NCI-H510A (cell line): ENCODE measurements around the gene PYHIN1.
"Not testable (repeated sequence)": the region's sequence is repeated elsewhere in the genome, so short reads cannot be mapped to it uniquely, and the experiment has no call there.

Source experiments
- DNase-seq: peaks from one replicate; lab custom pipeline; 2025; lab: John Stamatoyannopoulos, UW

The PYHIN1 gene

DNA sequence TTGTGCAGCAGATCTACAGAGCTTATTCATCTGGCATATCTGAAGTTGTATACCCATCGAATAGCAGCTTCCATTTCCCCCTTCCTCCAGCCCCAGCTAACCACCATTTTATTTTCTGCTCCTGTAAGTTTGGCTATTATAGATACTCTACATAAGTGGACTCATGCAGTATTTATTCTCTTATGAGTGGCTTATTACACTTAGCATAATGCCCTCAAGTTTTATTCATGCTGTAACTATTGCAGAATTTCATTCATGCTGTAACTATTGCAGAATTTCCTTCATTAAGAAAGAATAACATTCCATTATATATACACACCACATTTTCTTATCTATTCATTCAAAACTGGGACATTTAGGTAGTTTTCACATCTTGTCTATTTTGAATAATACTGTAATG is 47.9 kb downstream of the PYHIN1 start:
- DNase-seq, result no peak

DNA sequence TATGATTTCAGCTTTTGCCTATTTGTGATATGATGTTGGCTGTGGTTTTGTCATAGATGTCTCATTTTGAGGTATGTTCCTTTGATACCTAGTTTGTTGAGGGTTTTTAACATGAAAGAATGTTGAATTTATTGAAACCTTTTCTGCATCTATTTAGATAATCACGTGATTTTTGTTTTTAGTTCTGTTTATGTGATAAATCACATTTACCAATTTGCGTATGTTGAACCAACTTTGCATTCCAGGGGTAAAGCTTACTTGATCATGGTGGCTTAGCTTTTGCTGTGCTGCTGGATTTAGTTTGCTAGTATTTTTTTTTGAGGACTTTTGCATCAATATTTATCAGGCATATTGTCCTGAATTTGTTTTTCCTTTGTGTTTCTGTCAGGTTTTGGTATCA is 51.9 kb downstream of the PYHIN1 start:
- DNase-seq, result no peak

DNA sequence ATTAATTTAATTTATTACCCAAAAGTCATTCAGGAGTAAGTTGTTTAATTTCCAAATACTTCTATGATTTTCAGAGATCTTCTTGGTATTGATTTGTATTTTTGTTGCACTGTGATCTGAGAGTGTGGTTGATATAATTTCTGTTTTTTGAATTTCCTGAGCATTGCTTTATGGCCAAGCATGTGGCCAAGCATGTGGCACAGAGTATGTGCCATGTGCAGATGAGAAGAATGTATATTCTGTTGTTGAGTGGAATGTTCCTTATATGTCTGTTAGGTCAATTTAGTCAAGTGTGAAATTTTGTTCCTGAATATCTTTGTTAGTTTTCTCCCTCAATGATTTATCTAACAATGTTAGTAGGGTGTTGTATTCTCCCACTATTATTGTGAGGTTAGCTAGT is 53.0 kb downstream of the PYHIN1 start:
- no peak for DNase-seq

DNA sequence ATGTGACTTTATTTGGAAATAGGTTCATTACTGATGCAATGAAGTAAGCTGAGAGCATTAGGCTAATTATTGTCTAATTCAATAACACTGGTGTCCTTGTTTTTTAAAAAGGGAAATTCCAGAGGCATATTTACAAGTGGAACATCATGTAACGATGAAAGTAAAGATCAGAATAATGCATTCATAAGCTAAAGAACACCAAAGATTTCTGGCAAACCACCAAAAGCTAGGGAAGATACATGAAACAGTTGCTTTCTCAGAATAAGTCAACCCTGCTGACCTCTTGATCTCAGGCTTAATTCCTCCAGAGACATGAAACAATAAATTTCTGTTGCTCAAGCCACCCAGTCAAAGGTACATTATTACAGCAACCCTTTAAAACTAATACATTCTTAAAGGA is 58.1 kb downstream of the PYHIN1 start:
- DNase-seq, result no peak

DNA sequence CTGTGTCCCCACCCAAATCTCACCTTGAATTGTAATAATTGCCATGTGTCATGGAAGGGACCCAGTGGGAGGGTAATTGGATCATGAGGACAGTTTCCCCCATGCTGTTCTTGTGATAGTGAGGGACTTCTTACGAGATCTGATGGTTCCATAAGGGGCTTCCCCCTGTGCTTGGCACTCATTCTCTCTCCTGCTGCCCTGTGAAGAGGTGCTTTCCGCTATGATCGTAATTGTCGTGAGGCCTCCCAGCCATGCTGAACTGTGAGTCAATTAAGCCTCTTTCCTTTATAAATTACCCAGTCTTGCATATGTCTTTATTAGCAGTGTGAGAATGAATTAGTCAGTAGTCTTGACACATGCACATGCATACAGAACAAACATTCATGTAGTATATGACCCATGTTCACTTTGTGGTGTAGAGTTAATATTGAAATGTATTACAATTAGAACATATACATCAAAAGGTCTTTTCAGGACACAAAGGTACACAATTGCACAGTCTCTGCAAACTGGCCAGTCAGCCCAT is 61.5 kb downstream of the PYHIN1 start:
- no peak for DNase-seq

DNA sequence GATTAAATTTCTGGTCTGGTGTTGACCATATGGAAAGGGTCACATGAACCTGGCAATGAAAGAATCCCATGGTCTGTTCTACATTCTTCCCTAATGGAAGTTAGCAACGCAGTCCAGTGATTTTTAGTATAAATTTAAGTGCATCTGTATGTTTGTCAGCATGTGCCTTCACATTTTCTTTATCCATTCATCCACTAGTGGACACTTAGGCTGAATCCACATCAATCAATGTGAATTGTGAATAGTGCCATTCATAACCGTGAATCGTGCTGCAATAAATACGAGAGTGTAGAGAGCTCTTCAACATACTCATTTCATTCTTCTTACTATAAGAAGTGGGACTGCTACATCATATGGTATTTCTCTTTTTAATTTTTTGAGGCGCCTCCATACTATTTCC is 65.6 kb downstream of the PYHIN1 start:
- DNase-seq, result no peak

DNA sequence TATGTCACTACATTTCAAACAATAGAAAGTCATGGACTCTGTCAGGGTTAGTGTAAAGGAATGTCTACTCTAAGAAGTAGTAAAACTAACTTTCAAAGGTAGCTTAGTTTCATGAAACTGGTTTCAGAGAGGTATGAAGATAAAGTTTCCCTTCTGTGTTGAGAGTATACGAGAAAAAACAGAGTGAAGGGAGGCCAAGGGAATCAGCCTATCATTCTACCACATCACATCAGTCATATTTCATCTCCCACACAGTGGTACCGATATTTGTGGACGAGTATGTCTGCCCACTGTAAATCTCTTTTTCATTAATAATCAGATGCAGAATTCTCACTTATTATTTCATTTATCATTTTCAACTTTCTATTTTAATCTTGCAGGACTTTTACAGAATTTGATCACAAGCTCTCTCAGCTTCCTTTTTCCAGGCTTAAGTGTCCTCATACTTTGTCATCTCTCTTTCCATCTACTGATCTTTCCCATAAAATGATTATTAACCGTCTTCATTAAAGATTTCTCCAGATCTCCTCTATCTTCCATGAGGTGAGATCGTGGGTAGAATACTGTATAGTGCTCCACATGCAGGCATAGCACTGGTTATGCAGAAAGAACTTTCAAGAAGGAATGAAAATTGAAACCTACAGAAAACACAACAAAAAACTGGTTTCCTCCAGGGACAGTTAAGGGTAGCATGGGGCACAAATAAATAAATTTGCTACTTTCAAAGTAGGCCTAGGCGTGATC is 66.9 kb downstream of the PYHIN1 start:
- no peak for DNase-seq

DNA sequence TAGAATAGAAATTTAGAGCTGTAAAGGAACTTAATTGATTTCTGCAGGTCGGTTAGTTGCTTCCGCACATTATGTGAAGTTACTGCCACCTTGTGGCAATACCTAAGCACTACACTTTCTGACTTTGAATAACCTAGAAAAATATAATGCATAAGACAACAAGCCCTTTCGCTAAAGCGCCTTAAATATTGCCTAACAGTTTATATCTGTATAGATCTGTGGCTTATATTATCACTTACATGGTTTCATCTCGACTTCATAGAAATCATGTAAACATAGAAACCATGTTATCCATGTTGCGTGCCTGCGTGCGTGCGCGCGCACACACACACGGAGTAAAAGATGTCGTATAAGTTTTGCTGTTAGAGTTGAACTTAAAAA is 67.4 kb downstream of the PYHIN1 start:
- no peak for DNase-seq

DNA sequence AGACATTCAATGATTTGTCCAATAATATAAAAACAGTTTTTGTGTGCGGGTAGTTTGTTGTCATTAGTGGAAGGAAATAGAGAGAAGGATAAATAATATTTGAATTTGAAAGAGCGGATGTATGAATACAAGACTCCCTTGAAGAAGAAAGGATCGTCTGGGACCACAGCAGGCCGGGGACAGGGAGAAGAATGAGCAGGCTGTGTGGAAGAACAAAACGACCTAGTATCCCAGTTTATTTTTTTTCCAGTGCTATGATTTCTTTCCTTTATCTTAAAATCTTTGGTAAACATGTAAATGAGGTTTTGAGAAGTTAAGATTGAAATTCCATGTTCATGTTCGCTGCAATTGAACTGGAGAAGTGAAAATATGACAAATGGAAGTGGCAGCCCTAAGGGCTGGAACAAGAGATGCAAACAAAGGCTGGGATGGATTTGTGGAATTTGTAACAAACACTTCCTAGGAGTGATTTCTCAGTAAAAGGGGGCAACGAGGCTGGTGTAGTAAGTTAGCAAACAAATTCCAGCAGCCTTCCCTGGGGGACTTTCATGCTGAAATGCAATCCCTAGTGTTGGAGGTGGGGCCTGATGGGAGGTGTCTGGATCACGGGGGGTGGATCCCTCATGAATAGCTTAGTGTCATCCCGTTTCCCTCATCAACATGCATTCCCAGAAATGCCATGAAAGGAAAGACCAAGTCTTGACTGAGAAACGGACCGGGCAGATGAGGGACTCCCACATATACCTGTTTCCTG is 68.1 kb downstream of the PYHIN1 start:
- DNase-seq, result peak; percentile 36

DNA sequence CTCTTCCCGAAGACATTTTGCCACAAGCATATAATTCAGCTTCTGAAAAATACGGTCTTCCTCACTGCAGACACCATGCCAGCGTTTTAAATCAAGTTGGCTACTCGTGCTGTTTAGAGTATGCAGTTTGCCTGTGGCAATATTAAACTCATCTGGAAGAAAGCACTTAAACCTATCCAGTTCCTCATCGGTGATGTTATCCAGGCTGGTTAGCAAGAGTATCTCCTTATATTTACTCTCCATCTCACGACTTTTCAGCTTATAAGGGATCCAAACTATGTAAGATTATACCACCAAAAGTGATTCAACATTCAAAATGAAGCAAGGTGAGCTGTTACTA is 68.7 kb downstream of the PYHIN1 start:
- DNase-seq, result no peak

DNA sequence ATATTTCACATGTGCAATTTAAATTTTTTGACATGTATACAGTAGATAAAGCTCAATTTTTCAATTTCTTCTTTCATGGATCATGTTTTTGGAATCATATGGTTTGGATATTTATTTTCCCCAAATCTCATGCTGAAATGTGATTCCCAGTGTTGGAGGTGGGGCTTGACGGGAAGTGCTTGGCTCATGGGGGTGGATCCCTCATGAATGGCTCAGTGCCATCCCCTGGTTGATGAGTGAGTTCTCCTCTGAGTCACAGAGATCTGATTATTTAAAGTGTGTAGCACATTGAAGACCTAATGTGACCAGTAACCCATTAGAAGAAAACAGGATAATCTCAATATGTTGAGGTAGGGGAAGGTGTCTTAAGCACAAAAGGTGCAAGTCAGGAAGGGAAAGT is 69.3 kb downstream of the PYHIN1 start:
- no peak for DNase-seq

DNA sequence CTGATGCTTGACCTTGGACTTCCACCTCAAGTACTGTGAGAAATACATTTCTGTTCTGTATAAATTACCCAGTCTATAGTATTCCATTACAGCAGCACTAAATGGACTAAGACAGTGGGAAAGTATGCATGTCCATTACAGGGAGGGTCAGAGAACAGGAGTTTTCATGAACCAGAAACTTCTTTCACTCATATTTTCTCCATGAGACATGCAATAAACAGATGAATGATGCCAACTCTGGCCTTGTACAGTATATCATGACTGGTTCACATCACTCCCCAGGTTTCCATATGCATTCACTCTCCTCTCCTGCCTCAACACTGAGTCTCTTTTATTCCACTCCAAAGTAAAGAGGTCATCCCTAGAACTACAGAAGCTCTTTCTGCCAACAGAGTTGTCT is 73.8 kb downstream of the PYHIN1 start:
- DNase-seq, result no peak

DNA sequence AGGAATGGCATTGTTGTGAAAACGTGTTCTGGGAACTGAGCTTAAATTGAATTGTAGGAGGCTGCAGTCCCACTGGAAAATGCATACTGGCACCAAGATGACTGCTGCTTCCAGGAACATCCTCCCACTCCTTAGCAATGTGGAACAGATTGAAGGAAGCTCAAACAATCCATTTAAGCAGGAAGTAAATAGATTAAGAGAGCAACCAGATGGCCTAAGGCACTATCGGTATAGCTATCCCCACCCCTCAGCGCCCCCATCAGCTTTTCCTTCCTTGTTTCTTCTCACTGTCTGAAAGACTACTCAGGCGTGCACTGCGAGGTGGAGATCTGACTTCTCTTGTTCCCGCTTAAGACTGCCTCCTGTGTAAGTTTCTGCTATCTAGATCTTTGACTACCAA is 74.3 kb downstream of the PYHIN1 start:
- no peak for DNase-seq

DNA sequence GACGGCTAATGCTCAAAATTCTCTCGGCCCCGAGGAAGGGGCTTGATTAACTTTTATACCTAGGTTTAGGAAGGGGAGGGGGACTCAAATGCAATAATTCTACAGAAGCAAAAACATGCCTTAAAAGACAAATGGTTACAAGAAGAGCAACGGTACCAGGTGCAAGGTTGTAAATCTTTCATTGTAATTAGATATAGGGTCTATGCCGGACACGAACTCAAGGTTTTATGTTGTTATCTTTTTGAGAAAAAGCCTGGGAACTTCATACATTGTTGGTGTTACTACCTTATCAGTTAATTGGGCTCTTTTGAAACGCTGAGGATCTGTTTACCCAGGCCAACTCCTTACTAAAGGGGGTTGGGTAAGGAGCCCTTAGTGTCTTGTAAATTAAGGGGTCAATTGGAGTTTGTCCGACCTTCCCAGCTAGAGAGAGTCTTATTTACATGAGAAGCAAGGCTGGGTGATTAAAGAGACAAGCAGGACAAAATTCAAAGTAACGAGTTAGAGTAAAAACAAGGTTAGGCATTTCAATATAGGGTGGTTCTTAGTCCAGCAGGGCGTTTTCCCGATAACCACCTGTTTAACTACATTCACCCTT is 75.0 kb downstream of the PYHIN1 start:
- not testable (repeated sequence) for DNase-seq

DNA sequence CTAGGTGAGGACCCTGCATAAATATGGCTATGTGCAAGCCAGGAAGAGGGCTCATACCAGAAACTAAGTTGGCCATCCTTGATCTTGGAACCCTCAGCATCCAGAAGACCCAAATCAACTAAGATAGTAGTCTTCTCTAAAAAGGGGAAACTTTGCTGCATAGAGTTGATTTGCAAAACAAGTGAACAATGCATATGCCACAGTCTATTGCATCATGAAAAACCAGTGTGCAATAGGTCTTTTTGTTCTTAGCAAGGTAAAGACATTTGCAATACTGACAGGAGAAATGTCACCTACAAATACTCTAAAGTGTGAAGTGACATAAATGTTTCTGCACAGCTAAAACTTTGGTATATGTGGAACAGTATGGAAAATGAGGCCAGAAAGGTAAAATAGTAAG is 76.4 kb downstream of the PYHIN1 start:
- no peak for DNase-seq

DNA sequence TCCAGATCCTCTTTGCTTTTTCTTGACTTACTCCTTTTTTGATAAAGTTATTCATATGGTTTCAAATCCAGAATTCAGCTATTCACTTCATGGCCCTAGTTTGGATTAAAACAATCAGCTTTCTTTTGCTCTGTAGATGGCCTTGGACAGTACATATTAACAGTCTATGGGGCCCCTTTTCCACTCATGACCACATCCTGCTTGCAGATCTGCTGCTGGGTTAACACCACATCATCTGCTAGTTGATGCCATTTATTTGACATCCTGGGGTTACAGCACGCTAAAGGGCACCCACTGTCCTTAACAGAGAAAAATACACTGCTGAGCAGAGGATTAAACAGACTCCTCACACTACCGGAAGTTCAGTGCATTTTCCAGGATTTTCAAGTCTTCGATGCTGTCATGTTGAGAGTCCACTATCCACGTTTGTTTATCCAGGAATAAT is 77.4 kb downstream of the PYHIN1 start:
- DNase-seq, result no peak

DNA sequence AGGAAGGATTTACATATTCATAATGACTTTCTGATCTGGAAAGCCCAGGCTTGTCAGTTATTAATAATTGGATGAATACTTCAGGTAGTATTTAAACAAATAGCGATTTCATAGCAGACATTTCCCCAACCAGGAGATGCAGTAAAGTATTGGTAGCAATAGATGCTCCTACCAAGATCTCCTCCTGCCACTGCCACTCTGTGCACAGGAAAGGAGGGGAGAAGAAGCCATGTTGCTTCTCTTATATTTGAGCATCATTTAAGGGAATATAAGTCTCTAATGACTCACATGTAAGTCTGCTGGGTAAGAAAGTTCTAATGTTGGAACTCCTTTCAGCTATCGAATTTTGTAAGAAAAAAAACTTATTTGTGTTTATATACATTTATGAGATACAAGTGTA is 77.9 kb downstream of the PYHIN1 start:
- DNase-seq, result no peak

DNA sequence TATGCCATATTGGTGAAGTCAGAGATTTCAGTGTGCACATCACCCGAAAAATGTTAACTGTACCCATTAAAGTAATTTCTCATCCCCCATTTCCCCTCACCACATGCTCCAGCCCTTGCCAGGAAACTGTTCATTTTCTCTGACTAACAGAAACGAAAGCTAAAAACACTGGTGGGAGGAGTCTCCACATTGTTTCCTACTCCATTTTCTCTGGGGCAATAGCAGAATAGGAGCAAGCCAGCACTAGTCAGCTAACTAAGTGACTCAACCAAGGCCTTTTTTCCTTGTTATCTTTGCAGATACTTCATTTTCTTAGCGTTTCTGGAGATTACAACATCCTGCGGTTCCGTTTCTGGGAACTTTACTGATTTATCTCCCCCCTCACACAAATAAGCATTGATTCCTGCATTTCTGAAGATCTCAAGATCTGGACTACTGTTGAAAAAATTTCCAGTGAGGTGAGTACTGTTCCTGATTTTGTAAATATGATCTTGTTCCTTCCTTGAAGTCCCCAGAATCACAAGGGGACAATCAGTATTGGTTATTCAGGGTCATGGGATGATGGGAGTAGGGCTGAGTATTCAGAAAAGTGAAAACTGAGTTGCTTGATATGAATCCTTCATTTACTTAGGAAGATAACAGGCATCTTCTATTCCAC is 78.5 kb downstream of the PYHIN1 start, which contains the start of gene IFI16:
Gene IFI16 (plus strand): TSS at position 204 of the 658 bp plus-strand sequence. CDS start 4,774 bp downstream, outside the sequence.
- DNase-seq, result no peak

DNA sequence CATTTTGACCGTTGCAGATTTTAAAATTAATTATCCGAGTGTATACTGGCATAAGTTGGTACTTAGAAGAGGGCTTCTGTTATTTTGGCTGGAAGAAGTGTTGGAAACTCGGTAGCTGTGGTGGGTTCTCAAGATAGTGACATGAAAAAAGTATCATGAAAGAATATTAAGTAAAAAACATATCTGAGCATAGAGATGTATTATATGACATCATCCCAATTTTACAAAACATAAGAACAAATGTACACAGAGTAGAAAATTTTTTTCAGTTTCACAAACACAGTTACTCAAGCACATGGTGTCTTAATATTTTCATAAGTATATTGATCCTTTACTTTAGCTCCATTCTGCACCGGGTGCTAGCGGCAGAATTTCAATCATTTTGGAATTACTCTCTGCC is 79.0 kb downstream of the PYHIN1 start:
- no peak for DNase-seq

DNA sequence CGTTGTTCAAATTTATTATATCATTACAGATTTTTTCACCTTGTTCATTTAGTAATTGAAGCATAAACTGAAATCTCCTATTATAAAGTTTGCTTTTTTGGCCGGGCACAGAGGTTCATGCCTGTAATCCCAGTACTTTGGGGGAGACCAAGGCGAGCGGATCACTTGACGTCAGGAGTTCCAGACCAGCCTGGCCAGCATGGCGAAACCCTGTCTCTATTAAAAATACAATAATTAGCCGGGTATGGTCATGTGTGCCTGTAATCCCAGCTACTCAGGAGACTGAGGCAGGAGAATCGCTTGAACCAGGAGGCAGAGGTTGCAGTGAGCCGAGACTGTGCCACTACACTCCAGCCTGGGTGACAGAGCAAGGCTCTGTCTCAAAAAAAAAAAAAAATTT is 79.6 kb downstream of the PYHIN1 start:
- not testable (repeated sequence) for DNase-seq

DNA sequence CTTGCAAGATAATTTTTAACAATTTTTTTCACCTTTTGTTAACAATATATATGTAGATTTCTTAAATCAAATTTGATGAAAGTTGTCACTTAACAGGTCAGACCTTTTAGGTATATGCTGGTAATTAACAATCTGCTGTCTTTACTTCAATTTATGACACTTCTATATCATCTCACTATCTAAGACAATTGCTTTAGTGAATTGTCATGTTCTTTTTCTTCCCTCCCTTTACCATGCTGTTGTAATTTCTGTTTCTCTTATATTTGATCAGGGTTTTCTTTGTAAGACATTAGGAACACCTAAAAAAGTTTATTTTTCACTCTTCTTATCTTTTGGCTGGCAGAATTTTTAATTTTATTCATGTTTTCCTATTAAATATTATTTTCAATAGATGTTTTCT is 80.4 kb downstream of the PYHIN1 start:
- DNase-seq, result no peak

DNA sequence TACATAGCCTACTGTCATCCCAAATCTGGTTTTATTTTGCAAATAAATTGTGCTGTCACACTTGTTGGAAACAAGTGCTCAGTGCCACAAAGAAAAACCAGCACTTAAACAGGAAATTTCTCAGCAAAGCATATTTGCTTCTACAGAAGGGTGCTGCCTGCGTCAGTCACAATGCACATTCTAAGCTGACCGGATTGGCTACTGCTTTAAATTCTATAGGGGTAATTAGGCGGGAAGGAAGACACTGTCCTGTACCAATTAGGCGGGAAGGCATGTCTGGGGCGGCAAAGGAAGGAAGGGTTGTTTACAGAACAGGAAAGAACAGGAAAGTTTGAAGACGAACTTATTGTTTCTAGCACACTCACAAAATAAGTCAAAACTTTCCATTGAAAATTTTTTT is 81.1 kb downstream of the PYHIN1 start:
- no peak for DNase-seq
